GM18498 (cell line): ENCODE data around the gene RAD21L1.
A peak's percentile ranks its signal among the peaks of the same experiment; 100 is the strongest.
"Not testable (repeated sequence)": the region's sequence is repeated elsewhere in the genome, so short reads cannot be mapped to it uniquely, and the experiment has no call there.

Source experiments
- ATAC-seq: cut with Tn5 transposase; IDR thresholded peaks from one replicate; pipeline ENCODE4 v1.9.1; 2021; ENCODE audit warnings: mild to moderate bottlenecking, moderate library complexity; ENCODE audit not compliant: unreplicated experiment

RAD21L1 gene

DNA sequence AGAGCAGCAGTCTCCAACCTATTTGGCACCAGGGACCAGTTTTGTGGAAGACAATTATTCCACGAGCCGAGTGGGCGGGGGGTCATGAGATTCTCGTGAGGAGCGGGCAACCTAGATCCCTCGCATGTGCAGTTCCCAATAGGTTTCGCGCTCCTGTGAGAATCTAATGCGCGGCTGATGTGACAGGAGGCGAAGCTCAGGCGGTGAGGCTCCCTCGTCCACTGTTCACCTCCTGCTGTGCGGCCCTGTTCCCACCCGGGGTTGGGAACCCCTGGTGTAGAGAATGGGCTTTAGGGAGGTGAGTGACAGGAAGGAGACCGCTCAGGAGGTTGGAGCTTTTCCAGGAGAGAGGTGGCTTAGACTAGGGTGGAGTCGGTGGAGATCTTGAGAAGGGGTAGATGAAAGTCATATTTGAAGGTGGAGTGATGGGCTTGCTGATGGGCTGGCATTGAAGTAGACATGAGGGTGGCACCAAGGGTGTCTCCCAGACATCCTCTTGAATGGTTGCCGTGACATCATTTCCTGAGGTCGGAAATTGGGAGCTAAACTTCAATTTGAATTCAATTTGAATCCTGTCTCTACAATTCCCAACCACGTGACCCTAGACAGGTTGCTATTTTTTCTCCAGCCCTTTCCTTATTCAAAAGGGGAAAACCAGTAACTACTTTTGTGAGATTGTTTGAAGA lies 1.5 kb upstream of the RAD21L1 start:
- no peak for ATAC-seq

DNA sequence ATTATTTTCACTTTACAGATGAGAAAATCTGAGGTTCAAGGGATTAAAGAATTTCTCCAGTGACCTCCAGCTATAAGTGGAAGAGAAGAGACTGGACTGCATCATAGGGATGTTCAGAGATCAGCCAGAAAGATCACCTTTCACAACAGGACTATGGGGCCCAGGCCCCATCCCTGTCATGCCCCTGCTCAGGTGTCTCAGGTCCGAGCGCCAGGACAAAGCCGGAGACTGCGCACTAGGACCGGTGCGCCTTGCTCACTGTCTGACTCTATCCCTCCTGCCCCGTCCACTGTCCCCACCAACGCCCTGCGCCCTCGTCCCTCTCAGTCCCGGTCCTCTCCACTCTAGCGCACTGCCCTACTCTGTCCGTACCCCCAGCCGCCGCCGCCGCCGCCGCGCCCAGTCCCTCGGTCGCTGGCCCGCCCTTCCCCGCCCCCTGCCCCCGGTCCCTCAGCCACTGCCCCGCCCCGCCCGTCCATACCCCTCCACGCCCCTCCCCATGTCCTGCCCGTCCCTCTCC lies 521 bp upstream of the RAD21L1 start:
- peak; percentile 19 for ATAC-seq

DNA sequence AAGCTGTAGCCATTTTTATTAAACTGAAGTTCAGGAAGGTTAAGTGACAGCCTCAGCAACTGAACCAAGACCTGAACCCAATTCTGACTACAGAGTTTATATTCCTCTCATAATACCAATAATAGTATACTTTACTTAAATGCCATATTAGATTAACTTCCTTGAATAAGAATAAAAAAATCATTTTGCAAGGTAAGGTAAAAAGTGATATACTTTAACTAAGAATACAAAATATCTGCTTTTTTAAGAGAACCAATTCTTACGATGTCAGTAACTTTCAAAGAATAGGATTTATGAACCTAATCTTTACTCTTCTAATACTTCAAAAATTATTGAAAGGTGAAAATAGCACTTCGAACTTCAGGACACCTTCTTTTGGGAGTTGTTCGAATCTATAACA lies 3.7 kb downstream of the RAD21L1 start:
- ATAC-seq = no peak

DNA sequence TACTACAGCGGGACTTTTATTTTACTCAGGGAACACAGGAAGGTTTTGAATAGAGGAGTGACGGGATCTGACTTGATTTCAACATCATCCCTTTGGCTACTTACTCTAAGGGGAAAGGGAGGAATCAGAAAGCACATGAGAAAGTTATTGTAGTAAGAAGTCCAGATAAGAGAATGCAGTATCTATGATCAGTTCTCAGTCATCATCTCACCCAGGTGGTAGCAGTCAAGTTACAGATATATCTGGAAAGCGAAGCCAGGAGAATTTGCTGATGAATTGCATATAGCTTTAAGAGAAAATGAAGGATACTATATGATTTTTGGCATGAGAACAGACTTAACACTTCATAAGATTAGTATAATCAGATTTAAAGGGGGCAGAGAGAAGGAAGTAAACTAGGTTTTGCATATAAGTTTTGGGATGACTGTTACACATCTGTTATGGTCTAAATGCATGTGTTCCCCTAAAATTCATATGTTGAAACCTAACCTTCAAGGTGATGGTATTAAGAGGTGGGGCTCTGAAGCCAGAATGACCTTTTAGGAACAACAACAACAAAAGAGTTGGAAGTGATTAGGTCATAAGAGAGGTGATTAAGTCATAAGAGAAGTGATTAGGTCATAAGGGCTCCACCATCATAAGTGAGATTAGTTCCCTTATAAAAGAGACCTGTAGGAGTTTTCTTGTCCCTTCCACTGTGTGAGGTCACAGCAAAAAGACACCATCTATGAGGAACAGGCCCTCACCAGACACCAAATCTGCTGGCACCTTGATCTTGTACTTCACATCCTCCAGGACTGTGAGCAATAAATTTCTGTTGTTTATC lies 6.7 kb downstream of the RAD21L1 start:
- ATAC-seq = no peak

DNA sequence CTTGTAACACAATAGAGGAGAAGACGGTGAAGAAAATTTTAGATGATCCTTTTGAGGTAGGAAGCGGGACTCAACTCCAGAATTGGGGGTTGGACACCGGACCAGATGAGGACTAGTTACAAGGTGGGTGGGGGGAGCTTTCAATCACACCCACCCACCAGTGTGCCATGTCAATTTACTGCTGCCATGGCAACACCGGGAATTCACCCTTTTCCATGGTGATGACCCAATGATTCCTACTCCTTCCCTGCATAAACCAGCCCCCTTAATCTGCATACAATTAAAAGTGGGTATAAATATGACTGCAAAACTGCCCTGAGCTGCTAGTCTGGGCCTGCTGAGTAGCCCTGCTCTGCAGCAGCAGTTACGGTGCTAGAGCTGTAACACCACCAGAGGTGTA lies 14.7 kb downstream of the RAD21L1 start:
- ATAC-seq = no peak

DNA sequence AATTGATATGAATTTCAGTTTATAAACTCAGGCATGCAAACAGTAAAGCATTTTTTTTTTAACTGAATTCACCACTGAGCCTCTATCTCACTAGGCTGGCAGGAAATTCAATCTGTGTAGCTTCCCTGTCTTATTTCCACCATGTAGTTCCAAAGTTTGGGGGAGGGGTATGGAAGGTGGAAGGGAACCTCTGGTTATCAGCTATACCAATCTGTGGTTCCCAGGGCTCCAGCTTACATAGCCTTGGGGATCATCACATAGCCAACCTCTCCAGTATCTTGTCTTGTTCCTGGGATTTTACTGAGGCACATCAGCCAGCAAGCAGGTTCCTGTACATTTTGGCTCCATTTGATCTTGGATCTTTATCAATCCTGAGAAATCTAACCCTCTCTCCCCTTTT lies 15.6 kb downstream of the RAD21L1 start:
- no peak for ATAC-seq

DNA sequence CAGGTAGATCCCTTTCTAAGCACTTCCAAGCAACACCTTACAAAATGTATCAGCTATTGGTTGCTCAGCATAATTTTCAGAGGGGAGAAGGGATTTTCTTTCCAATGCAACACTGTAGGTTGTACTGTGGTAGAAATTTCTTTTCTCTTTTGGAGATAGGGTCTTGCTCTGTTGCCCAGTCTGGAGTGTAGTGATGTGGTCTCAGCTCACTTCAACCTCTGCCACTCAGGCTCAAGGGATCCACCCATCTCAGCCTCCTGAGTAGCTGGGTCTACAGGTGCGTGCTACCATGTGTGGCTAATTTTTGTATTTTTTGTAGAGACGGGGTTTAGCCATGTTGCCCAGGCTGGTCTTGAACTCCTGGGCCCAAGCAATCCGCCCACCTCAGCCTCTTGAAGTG lies 16.3 kb downstream of the RAD21L1 start:
- ATAC-seq = no peak

DNA sequence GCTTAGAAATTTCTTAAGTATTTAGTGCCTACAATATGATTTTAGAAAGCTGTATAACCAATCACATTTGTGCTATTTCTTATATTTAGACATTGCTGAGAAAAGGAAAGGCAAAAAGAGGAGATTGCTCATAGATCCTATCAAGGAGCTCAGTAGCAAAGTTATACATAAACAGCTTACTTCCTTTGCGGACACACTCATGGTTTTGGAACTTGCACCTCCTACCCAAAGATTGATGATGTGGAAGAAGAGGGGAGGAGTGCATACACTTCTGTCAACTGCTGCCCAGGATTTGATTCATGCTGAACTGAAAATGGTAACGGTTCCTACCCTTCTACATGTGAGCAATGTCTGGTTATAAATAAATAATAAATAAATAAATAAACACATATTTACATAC lies 16.7 kb downstream of the RAD21L1 start:
- no peak for ATAC-seq

DNA sequence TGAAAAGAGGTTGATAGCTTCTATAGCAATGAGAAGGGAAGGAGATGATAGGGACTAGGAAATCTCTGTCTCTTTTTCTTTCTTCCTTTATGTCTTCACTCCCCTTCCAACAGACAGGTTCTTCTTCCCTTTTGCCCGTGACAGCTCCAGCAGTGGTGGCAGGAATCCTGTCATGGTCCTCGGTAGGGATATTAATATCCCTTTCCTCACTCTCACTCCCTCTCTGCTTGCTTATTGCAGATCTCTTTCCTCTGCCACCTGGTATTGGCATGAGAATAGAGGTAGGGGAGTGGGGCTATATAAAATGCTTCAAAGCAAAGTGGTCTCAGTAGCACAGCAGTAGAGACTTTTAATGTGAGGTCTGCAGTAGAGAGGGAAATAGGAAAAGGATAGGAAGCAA lies 19.7 kb downstream of the RAD21L1 start:
- ATAC-seq = no peak

DNA sequence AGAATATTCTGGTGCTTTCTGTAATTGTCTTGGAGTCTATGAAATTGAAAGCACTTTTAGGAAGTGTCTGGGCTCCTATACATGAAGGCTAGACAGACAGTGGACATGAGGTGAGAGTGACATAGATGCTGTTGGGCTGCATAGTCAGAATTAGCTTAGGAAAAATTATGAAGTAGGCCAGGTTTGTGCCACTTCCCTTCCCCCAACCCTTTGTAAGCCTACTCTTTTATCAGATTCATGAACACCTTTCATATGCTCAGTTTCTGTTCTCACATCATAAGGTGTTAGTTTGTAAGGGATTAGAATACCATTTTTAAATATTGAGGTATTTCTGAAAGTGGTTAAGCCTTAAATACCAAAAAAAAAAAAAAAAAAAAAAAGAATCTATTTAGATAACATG lies 21.8 kb downstream of the RAD21L1 start:
- ATAC-seq = peak; percentile 47

DNA sequence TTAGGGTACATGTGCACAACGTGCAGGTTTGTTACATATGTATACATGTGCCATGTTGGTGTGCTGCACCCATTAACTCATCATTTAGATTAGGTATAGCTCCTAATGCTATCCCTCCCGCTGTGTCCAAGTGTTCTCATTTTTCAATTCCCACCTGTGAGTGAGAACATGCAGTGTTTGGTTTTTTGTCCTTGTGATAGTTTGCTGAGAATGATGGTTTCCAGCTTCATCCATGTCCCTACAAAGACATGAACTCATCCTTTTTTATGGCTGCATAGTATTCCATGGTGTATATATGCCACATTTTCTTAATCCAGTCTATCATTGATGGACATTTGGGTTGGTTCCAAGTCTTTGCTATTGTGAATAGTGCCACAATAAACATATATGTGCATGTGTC lies 24.4 kb downstream of the RAD21L1 start:
- ATAC-seq = not testable (repeated sequence)

DNA sequence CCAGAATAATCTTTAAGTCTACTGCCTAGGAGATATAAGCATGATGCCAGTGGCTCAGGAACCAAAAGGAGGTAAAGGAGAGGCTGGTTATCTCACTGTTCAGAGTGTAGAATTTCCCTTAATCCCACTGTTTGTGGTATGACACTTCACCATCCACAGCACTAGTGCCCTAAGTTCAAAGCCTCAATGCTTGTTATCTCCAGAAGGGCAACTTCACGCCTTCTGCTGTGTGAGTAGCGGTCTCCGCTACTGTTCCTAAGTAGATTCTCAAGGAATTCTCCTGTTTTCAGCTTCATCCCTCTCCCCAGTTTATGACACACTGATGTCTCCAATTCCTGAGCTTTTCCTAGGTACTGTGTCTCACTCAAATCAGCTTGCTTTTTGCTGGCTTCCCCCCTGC lies 26.6 kb downstream of the RAD21L1 start:
- ATAC-seq = no peak

DNA sequence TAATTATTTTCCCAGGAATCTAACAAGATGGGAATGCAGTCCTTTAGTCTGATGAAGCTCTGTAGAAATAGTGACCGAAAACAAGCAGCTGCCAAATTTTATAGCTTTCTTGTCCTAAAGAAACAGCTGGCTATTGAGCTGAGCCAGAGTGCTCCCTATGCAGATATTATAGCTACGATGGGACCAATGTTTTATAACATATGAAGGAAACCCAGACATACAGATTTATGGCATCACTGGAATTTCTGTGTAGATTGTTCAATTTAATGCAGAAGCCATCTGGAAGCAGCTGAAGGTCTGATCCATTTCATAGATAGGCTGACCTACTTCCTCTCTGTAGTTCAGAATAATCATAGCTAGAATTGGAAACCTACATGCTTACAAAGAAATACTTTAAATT lies 28.4 kb downstream of the RAD21L1 start:
- ATAC-seq = no peak

DNA sequence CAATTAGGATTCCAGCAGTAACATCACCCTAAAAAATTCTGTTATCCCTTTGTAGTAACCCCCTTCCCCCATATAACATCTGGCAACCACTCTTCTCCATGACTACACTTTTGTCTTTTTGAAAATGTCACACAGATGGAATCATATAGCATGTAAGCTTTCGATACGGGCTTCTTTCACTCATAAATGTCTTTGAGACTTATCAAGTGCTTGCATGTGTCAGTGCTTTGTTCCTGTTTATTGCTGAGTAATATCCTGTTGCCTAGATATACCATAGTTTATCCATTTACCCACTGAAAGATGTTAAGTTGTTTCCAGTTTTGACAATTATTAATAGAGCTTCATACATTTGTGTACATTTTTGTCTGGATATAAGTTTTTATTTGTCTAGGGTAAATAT lies 29.8 kb downstream of the RAD21L1 start:
- no peak for ATAC-seq

DNA sequence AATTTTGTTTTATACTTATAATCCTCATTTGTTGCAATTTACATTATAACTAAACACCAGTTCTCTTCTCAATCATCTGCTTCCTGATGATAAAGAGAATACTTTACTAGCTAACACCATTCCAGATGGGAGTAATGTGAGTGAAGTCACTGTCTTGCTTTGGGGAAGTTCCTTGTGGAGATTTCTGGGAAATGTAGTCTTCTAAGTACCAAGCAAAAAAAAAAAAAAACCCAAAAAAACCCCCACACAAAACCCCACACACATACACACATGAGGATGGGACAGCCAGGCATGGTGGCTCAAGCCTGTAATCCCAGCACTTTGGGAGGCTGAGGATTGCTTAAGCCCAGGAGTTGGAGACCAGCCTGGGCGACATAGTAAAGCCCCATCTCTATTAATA lies 38.0 kb downstream of the RAD21L1 start:
- ATAC-seq = no peak

DNA sequence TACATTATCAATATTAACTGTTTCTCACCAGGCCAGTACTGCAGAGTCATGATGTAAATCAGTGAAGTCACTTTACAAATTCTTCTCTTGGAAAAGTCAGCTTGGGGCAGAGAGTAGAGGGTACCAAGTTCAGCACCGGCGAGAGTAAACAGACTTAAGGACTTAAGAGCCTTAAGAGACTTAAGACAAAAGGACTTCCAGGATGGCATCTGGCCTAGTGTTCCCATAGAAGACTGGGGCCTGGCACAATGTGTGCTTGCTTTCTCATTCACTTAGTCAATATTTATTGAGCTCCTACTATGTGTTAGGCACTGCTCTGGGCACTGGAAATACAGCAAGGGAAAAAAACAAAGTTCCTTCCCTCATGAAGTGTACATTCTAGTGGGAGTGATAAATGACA lies 38.9 kb downstream of the RAD21L1 start:
- ATAC-seq = no peak

DNA sequence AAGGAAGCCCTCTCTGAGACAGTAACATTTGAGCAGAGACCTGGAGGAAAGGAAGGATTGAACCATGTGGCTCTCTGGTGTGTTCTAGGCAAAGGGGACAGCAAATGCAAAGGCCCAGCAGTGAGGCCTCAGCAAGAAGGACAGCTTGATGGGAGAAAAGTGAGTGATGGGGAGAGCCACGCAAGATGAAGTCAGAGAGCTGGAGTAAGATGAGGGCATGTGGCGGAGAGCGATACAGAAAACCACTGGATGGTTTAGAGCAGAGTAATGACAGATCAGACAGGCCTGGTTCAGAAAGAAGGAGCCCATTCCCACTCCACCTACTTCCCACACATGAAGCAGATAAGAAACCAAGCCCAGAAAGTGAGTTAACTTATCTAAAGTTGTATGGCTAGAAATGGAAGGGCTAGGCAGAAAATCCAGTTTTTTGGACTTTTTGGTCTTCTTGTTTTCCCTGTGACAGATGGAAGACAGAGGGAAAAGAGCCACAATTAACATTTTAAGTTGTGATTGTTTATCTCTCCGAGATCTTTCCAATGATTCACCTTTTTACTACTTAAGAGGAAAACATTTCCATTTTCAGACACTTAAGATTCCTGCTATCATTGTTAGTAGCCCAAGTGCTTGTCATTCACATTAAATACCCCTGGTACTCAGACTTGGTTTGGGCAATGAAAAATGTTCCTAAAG lies 39.5 kb downstream of the RAD21L1 start:
- no peak for ATAC-seq

DNA sequence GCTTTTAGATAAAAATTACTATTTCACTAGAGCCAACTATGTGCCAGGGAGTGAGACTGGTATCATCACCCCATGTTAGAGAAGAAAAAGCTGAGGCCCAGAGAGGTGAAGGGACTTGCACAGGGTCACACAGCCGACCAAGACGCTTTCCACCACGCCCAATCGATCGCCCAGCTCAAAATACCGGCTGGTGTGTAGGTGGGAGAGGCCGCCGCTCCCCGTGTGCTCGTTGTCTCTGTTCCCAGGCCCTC lies 40.0 kb downstream of the RAD21L1 start:
- ATAC-seq = no peak

DNA sequence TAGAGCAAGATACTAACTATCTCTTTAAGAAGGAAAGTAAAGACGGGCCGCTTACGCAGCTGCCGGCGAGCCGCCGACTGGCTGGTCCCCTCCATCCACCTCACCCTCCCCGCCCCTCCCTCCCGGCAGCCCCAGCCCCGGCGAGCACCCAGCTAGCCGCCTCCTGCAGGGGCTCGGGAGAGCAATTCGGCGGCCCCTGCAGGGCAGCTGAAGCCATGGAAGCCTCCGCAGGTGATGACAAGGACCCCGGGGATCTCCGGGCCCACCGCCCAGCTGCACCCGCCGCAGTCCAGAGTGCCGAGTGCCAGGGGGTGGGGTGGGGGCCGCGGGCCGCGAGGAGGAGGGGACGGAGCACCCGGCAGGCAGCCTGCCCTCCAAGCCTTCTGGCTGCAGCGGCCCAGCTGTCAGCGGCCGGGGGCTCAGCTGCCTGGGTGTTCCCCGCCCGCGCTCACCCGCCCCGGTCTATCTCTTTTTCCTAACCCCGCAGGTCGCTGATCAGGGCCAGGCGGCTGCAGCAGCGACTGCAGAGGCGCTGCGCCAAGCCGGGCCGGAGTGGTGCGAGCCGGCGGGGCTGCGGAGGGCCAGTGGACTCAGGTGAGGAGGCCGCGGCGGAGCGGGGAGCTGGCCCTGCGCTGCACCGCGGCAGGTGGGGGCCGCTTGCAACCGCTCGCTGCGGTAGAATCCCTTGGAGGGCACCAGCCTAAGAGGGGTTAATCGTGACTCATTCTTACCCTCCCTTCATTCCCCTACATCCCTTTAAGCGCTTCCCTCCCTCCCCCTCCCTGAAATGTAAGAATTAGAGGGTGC lies 40.5 kb downstream of the RAD21L1 start, which contains the start of gene SNPH:
SNPH (plus strand) TSS at position 128 of the 807 bp plus-strand sequence. CDS start 29,946 bp downstream, outside the sequence.
- peak; percentile 85 for ATAC-seq

DNA sequence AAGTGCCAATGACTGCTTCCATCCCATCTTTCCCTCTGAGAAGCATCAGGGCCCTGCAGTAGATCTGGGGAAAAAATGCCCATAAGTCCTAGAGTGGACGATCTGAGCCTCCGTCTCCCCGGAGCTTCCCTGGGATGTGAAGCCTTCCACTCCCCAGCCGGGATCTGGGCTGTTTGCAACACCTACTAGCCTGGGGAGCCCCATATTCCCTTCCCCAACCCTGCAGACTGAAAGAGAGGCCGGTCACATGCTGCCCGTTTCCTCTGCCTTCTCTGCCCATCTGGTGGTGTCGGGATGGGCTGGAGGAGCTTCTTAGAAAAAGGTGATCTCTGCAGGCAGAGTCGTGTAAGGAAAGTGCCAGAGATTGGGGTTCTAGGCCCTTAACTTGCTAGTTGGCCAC lies 41.3 kb downstream of the RAD21L1 start:
- ATAC-seq = no peak

DNA sequence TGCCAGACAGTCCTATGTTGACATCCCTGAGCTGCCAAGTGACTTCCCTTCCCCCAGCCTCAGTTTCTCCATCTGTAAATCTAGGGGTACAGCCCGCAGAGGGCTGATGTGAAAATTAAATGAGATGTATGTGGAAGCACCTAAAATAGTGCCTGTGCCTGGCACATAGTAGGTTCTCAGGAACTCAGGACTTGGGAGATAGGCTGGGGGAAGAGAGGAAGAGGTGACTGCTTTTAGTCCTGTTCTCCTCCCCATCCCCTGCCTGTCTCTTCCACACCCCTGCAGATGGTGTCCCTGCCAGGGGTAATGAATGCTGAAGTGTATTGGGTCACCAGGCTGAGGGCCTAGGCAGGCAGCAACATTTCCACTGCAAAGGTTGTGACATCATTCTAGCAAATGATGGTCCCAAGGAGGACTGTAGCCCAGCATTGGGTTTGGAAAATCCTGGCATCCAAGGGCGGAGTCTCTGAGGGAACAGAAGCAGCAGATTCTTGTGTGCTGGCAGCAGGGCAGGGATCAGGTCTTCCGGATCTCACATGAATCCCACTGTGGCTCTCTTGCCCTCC lies 42.0 kb downstream of the RAD21L1 start:
- ATAC-seq = no peak
